Sigmoid colon (tissue), 3 donors: ENCODE results near the gene NHERF1.

Source experiments
- CTCF ChIP-seq, 4 experiments: fragments of 450-650 bp in 3 of 4; fragments of 200-600 bp in 1 of 4; IDR thresholded peaks; one replicate each; pipeline ENCODE4 v1.5.1; 2016 to 2019; ENCODE audit warnings: antibody characterized with exemption in 4 of 4, mild to moderate bottlenecking in 3 of 4, moderate library complexity in 2 of 4
- POLR2A ChIP-seq, 2 donors: fragments of 450-650 bp; IDR thresholded peaks; one replicate each; pipeline ENCODE4 v1.6.1; 2016; ENCODE audit warnings: antibody characterized with exemption in 2 of 2, mild to moderate bottlenecking in 2 of 2, moderate library complexity in 2 of 2

- TF ChIP-seq CTCF (IDR thresholded peaks at IDR 0.05) (no peak), POLR2A (IDR thresholded peaks at IDR 0.05) (no peak)
Observed at GRCh38 chr17:74758848-74759168, 10.4 kb downstream of the NHERF1 start.
